HG03039 (cell line): Measurements from ENCODE around the gene ILK.

Source experiments
- ATAC-seq: cut with Tn5 transposase; IDR thresholded peaks from one replicate; pipeline ENCODE4 v1.9.1; 2021; ENCODE audit warnings: mild to moderate bottlenecking, moderate library complexity; ENCODE audit not compliant: unreplicated experiment

The ILK gene

DNA sequence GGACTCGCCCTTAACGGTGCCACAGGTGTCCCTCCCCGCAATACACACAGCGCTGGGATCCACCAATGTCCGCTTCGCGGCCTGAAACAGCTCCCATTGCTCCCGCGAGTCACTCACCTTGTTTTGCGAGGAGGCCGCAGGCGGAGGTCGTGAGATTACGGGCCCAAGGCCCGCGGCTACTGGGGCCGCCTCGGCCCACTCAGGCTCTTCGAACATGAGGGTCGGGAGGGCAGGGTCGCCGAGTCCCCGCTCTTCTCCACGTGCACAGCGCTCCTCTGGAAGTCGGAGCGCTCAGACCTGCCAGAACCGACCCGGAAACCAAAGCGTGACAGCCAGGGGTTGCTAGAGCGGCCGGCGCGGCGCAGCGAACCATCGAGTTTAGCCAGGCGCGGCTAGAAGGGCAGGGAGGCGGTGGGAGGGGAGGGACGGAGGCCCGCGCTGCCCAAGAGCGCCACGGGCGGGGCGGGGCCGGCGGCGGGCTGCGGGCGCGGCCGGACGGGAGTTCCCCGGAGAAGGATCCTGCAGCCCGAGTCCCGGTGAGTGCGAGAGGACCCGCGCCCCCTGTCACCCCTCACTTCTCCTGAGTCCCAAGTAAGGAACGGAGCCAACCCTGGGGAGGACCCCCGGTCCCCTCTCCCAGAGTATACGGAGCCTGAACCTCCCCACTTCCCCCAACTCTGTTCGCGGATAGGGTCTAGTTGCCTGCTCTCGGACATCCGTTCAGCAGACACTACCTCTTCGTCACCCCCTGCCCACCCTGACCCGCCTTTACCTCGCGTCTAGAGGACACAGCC lies at the start of gene ILK, which contains the start of gene RRP8:
ILK (plus strand) TSS at position 488 of the 794 bp plus-strand sequence. CDS start 498 bp downstream, outside the sequence.
RRP8 (minus strand) TSS at position 330 of the 794 bp plus-strand sequence; CDS start at position 216, 114 bp downstream.
- peak; percentile 76 for ATAC-seq

DNA sequence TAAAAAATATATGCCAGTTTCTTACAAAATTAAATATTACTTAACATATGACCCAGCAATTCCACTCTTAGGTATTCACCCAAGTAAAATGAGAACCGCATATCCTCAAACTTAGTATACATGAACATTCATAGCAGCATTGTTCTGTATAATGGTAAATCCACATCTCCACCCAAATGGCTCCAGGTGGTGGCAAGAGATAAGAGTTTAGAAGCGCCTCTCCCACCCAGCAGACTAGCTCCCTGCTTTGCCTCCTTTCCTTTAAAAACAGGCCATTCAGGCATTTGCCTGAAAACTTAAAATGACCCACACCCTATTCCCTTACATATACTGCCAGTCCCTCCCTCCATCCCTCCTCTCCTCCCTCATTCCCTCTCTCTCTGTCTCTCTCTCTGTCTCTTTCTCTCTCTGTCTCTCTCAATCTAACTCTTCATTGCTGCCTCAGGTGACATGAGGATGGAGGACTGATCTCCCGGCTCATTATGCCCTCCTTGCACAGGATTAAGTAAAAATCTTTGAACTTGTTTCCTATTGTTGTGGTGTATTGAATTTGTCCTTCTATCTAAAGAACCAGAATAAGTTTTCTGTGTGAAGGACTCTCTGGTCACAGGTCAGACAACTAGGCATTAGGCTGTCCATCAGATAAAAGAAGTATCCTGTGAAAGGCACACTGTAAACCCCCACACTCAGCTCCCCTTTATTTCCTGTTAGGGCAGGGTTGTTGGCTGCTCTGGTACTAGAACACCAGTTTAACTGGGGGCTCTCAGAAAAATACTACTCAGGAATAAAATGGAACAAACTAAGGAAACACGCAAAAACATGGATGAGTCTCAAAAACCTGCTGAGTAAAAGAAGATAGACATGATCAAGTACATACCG lies 48.5 kb upstream of the ILK start:
- no peak for ATAC-seq

DNA sequence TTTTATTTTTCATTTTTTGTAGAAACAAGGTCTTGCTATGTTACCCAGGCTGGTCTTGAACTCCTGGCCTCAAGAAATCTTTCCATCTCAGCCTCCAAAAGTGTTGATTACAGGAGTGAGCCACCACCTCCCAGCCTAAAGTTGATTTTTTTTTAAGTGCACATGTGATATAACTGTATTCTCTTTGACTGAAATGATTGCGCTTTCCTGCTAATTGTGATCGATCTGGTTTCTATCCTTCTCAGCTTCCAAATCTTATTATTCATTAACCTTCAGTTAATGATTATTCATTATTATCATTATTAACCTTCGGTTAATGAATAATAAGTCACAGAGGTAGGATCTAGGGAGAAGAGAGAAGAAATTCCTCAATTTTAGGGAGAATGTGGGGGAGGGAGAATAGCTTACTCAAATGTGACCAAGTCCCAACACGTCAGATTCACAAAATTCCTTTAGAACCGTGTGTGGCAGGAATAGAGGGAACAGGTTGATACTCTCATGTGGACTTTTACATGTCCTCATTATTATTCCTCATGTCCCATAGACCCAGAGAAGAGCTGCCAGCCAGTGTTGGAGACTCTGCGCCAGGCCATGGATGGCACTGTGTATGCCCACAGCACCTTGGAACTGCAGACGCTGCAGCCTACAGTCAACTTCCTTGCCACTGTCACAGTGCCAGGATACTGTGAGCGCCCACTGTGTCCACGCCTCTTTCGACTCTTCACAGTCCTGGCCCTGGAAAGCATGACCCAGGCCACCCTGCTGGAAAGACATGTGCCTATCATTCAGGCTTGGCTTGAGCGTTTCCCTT lies 47.2 kb upstream of the ILK start:
- no peak for ATAC-seq

DNA sequence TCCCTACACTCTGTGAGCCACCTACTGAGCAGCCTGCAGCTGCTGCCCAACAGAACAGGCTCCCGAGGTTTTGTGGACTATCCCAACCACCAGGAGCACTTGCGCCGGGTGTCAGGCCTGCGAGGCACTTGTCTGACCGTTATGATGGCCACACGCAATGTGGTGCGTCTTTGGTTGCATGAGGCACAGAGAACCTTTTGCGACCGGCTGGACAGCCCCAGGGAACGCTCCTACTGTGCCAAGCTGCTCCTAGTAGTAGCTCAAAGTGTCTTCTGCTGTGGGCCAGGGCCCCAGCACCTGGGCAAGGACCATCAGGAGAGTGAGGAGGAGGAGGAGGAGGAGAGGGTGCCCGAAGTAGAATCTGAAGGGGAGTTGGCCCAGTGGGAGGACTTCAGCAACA lies 46.5 kb upstream of the ILK start:
- ATAC-seq = no peak

DNA sequence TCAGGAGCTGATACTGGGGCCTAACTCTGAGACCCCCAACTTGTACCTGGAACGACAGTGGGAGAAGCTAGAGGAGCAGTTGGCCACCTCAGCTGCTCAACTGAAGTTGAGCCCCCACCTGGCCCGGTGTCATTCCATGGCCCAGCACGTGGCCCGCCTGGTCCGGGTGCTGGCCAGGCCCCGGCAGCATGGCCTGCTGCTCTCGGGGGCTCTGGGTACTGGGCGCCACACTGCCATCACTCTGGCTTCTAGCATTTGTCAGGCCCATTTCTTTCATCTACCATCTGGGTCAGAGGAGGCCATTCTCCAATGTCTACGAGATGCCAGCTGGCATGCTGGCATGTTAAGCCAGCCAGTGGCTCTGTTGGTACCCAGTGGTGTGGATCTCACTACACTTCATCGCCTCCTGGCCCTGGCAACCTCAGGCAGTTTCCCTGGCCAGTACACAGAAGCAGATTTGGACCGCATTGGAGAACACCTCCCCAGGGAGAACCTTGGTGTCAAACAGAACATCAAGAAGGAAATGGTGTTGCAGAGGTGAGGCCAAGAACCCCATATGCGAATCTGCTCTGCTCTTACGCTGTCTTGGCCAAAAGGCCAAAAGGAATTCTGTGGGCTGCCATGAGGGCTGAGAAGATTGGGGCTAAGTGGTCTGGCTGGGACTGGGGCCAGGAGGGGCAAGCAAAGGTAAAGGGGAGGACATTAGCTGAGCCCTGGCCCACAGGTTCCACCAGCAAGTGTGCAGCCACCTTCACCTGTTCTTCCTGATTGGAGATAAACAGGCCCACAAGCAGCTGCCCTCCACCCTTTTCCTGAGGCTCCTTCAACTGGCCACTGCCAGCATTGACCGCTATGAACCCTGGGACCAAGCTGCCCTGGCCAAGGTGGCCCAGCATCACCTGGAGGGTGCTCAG lies 45.6 kb upstream of the ILK start:
- no peak for ATAC-seq

DNA sequence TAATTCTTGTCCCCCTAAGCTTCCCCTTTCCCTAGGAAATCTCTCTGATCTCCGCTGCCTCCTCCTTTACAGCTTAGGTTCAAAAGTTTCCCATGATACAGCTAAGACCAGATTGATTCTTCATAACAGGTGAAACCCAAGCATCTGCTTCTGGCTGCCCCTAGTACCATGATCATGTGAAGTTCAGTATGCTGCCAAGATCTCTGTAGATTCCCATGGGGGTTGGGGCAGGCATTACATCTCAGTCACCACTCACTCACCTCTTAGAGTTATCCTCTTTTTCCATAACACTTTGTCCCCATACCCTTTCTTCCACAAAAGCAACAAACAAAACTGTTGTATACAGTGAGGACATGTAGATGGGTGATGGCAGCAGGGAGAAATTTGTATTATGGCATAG lies 44.2 kb upstream of the ILK start:
- ATAC-seq = no peak

DNA sequence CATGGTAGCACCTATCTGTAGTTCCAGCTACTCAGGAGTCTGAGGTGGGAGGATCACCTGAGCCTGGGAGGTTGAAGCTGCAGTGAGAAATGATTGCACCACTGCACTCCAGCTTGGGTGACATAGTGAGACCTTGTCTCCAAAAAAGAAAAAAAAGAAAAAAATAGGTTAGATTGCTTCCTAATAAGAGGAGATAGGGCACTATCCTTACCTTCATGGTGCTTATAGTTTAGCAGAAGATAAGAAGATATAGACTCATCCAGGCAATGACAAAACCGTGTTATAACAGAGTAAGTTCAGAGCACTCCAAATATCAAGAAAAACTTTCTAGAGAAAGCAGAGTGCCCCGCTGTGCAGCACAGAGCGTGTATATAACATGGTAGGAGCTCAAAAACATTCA lies 42.3 kb upstream of the ILK start:
- no peak for ATAC-seq

DNA sequence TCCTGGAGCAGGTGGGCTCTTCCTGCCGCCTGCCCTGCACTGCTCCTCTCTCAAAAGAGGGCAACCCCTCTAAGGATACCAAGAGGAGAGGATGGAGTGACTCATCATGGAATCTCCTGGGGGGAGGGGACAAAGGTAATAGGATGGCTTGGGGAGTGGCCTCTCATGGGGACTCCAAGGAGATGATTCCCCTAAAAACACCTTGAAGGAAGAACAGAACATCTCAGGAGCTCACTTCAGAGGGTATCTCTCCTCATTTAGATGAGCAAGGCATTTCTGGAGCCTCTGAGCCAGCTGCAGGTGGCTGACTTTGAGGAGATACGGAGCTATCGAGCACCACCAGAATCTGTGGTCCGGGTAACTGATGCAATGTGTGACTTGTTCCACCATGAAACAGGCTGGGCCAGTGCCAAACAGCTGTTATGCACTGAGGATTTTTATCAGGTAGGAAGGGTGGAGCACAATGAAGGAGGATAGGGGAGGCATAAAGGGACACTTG lies 40.4 kb upstream of the ILK start:
- ATAC-seq = no peak

DNA sequence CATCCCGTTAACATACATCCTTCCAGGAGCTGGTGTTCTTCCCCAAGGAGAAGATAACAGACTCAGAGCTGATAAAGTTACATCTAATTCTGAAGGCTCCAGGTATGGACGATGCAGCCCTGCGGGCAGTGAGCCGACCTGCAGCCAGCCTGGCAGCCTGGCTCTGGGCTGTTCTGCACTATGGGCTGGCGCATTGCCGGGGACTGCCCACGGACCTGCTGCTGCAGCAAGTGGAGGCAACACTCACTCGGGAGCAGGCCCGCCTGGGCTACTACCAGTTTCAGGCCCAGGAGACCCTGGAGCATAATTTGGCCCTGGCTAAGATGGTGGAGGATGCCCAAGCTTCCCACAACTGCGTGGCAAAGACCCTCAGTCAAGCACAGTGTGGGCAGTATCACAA lies 39.9 kb upstream of the ILK start:
- ATAC-seq = no peak

DNA sequence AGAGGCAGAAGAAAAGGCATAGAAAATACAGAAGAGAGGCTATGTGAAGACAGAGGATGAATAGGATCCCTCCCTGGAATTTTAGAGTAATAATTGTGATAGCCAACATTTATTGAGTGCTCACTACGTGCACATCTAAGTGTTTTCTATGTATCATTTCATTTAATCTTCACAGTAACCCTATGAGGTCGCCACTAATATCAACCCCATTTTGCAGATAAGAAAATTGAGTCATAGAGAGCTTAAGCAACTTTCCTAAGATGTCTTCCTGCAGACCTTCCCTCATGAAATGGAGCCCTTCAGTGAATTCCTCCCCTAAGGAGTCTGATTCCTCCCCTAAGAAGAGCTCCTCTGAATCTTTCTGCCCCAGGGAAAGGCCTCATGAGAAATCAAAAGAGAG lies 38.2 kb upstream of the ILK start:
- ATAC-seq = no peak

DNA sequence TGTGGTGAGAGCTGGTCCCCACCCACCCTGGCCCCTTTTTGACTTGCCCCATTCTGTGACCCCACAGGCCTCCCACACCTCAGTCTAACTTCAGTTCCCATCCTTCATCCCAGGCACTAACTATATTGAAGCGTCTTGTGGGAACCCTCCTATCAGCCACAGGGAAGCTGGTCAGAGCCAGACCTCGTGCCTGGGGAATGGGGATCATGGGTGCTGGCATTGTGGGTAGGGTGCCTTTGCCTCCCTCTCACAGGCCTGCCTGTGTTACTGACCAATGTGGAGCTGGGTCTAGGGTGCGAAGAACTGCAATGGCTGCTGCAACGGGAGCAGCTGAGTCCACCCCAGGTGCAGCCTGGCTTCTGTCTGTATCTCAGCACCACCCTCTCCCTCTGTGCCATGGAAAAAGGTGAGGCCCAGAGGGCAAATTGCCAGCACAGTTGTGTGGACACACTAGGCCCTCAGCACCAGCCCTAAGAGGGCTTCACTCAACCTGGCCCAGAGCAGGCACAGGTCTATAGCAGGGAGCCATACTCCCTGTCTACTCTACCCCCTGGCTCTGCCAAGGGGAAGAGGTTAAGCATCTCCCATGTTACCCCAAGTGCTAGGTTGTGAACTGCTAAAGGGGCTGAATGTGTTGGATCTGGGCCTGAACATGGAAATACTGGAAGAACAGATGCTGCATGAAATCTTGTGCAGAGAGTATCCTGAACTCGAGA lies 37.4 kb upstream of the ILK start:
- ATAC-seq = no peak

DNA sequence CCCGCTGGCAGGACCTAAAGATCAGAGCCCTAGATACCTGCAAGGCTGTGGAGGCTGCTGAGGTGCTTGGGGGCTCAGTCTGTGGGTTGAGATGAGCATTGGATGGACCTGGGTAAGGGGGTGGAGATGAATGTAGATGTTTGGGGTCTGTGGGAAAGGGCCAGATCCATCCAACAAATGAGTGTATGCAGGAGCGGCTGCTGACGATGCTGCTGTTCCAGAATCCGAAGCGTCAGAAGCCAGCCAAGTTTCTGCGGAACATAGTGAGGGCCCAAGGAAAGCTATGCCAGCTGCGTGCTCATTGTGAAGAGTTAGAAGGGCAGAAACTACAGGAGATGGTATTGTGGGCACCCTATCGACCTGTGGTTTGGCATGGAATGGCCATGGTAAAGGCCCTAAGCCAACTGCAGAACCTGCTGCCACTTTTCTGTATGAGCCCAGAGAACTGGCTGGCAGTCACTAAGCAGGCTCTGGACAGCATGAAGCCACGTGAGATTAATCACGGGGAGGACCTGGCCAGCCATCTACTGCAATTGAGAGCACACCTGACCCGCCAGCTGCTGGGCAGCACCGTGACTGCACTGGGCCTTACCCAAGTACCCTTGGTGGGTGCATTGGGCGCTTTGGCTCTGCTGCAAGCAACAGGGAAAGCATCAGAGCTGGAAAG lies 36.7 kb upstream of the ILK start:
- no peak for ATAC-seq

DNA sequence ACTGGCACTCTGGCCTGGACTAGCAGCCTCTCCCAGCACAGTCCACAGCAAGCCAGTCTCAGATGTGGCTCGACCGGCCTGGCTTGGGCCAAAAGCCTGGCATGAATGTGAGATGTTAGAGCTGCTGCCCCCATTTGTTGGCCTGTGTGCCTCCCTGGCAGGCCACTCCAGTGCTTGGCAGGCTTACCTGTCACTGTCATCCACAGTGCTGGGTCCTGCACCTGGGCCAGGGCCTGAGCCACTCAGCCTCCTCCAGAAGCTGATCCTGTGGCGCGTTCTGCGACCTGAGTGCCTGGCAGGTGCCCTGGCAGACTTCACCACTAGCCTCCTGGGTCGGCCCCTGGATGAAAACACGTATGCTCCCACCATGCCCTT lies 36.2 kb upstream of the ILK start:
- no peak for ATAC-seq

DNA sequence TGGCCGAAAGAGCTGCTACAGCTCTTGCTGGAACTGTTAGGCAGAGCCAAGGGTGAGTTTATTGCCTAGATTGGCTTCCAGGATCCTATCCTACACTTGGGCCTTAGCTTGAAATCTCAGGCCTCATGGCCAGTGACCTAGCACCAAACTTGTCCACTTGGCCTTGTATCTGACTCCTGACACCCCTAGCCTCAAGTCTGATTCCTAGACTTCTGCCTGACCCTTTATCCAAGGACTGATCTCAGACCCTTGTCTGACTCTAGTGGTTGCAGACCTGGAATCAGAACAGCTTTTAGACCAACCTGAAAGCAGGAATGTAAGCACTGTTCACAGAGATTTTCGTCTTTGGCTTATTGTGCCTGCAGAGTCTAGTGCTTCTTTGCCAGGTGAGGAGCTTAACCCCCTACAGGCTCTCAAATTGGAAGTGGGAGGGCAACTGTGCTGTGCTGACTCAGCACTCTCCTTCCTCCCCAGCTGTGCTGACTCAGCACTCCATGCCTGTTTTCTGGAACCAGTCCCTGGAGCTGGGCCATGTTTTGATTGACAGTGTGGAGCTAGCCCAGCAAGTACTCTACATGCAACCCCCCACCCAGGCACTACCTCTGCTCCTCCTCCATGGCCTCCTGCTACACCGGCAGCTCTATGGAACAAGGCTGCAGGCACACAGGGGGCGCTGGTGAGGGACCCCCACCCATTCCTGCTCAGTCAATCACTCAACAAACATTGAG lies 35.2 kb upstream of the ILK start:
- no peak for ATAC-seq

DNA sequence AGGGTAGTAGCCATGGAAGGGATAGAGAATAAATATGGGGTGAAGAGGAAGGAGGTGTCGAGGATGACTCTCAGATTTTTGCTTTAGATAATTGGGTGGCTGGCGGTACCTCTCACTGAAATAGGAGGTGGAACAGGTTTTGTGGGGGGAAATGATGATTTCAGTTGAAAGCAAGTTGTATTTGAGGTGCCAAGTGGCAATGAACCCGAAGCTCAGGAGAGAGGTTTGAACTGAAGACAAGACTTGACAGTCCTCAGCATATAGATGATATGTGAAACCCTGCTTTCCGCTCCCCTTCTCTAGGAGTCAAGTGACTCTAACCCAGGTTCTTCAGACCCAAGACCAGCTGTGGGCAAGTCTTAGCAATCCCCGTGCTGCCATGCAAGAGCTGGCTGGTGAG lies 33.9 kb upstream of the ILK start:
- ATAC-seq = no peak

DNA sequence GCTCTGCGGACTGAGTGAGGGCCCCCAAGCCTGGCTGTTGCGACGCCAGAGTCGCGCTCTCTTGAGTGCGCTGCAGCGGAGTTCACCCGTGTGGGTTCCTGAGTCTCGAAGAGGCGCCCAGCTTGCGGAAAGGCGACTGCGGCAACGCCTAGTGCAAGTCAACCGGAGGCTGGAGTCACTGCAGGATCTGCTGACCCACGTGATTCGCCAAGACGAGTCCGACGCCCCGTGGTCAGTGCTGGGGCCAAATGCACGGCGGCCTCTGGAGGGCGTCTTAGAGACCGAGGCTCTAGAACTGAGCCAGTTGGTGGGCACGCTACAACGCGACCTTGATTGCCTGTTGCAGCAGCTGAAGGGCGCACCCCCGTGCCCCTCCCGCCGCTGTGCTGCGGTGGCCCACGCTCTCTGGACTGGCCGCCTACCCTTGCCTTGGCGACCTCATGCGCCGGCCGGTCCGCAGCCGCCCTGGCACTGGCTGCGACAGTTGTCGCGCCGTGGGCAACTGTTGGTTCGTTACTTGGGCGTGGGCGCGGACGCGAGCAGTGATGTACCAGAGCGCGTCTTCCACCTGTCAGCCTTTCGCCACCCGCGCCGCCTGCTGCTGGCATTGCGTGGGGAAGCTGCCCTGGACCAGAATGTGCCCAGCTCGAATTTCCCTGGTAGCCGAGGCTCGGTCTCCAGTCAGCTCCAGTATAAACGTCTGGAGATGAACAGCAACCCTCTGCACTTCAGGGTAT lies 32.7 kb upstream of the ILK start:
- ATAC-seq = no peak

DNA sequence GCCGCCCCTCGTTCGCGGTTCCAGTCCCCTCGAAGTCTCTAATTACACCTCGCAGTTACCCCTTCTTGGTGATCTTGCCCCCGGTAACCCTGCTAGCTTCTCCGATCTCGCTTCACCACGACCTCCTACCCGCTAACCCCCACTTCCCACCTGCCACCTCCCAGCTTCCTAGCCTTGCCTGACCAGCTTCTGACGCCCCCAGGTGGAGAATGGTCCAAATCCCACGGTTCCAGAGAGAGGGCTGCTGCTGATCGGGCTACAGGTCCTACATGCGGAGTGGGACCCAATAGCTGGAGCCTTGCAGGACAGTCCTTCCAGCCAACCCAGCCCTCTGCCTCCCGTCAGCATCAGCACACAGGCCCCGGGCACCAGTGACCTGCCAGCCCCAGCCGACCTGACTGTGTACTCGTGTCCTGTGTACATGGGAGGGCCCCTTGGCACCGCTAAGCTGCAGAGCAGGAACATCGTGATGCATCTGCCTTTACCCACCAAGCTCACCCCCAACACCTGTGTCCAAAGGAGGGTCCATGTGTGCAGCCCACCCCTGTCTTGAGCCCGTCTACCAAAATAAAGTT lies 32.1 kb upstream of the ILK start:
- ATAC-seq = no peak
